Measurements from ENCODE around the gene FILIP1L. TPM values are rescaled to one million over a fixed set of nuclear protein-coding genes. Genes with fewer than 3 reads are reported as not detected.

FILIP1L gene
- total RNA-seq, 1 donor: 15.2 TPM

DNA sequence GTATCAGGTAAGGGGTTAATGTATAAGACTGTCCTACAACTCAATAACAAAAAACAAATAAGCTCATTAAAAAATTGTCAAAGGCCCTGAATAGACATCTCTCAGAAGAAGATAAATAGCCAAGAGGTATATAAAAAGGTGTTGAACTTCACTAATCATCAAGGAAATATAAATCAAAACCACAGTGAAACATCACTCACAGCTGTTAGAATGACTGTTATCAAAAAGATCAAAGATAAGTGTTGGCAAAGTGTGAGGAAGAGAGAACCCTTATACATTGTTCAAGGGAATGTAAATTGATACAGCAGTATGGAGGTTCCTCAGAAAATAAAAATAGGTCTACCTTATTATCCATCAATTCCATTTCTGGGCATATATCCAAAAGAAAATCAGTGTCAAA, 95.5 kb downstream of the FILIP1L start:
- no peak for DNase-seq (ENCODE audit: low read depth)
- TF ChIP-seq, protein P1, sequence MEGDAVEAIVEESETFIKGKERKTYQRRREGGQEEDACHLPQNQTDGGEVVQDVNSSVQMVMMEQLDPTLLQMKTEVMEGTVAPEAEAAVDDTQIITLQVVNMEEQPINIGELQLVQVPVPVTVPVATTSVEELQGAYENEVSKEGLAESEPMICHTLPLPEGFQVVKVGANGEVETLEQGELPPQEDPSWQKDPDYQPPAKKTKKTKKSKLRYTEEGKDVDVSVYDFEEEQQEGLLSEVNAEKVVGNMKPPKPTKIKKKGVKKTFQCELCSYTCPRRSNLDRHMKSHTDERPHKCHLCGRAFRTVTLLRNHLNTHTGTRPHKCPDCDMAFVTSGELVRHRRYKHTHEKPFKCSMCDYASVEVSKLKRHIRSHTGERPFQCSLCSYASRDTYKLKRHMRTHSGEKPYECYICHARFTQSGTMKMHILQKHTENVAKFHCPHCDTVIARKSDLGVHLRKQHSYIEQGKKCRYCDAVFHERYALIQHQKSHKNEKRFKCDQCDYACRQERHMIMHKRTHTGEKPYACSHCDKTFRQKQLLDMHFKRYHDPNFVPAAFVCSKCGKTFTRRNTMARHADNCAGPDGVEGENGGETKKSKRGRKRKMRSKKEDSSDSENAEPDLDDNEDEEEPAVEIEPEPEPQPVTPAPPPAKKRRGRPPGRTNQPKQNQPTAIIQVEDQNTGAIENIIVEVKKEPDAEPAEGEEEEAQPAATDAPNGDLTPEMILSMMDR (IDR thresholded peaks at IDR 0.05; ENCODE audit: insufficient read depth, low read length): no peak
- H3K4me3 ChIP-seq (ENCODE audit: low read depth, low read length): no peak overlapping the region

DNA sequence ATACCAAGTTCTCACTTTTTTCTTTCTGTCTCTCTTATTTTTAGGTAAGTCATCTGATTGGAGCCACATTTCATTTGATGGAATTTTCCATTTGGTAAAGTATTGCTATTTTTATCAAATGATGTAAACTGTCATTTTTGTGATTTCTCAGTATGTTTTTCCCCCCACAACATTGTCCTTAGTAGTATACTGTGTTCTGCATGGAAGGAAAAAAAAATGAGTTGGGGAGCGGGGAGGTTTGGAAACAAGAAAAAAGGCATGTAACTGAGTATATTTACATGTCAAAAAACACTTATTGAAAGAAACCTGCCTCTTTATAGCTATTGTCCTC, 104.2 kb downstream of the FILIP1L start:
- H3K4me3 ChIP-seq (ENCODE audit: low read depth, low read length): no peak overlapping the region
- TF ChIP-seq, protein P1 (IDR thresholded peaks at IDR 0.05; ENCODE audit: insufficient read depth, low read length): no peak

DNA sequence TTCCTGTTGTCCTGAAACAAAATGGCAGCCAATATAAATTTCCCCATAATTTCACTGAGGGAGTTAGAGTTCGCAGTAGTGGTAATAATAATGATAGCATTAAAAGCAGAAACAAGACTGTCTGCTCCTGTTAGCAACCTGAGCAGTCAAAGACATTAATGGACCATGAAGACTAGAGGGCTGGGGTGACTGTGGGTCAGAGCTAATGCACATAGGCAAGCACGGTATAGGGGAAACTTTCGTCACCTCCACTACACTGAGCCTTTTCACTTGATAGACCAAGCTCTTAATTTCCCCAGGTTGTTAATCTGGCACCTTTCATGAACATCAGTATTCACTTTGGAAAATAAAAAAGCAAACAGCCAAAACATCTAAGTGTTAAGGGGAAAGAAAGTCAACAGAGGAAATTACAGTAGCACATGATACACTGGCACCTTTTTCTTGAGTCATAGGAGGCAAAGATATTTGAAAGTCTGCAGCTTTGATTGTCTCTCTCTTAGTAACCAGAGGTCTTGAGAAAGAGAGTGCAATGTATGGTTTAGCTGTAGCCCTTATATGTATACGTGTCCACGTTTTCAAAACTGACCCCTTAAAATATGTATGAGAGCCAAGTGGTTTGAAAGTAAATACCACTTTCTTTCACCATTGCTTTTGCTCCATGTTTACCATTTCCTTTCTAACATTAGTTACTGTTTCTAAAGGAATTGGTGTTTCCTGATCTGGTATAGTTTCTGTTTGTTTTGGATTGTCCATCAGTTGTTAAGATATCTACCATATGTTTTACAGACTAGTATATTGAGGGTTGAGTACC, 104.8 kb downstream of the FILIP1L start:
- no peak for DNase-seq (ENCODE audit: low read depth)
- H3K4me3 ChIP-seq (ENCODE audit: low read depth, low read length): no peak overlapping the region
- TF ChIP-seq, protein P1 (IDR thresholded peaks at IDR 0.05; ENCODE audit: insufficient read depth, low read length): no peak

More for the DNA sequence above, 104.2 kb downstream of the FILIP1L start:
- no peak for DNase-seq (ENCODE audit: low read depth)

DNA sequence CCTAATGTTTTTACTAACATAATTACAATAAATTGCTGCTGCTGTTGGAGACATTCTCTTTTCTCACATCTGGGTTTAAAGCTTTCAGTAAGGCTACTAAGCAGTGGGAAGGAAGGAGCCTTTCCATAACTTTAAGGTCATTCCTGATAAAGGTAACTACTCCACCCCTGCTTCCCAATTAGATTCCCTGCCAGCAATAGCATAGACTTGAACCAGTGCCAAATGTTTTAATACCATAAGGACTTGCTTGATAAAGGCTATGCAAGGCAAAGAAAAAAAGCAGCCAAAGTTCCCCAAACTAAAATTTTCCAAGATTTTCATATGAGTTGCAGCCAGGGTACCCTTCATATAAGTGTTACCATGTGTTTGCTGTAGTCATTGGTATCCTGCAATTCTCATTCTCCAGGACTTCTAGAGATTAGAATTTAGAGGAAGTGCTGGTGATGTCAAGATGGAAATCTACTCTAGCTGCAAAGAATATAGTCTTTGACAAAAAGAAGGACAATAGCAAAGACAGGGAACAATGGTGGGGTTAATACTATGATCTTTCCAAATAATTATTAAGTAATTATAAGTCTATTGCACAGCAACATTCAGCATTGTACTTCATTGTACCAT, 106.1 kb downstream of the FILIP1L start:
- TF ChIP-seq, protein P1 (IDR thresholded peaks at IDR 0.05; ENCODE audit: insufficient read depth, low read length): no peak
- peak; percentile 56 for DNase-seq (ENCODE audit: low read depth)
- no peak overlapping the region for H3K4me3 ChIP-seq (ENCODE audit: low read depth, low read length)

DNA sequence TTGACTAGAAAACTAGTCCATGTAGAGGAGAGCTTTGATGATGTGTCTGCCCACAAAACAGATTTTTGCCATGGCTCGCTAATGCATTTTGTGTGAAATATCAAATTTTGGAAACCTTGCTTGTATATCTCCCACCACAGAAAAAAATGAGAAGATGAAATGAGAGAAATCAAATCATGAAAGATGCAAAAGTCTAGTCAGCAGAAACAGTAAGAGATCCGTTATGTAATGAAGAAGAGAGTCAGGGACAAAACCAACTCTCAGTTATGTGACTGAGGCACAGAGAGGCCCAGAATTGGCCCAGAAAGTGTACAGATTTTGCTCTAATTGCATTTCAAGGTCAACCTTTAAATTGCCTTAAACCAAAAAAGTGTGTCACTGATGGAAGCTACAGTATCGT, 107.0 kb downstream of the FILIP1L start:
- TF ChIP-seq, protein P1 (IDR thresholded peaks at IDR 0.05; ENCODE audit: insufficient read depth, low read length): no peak
- no peak for DNase-seq (ENCODE audit: low read depth)
- no peak overlapping the region for H3K4me3 ChIP-seq (ENCODE audit: low read depth, low read length)

DNA sequence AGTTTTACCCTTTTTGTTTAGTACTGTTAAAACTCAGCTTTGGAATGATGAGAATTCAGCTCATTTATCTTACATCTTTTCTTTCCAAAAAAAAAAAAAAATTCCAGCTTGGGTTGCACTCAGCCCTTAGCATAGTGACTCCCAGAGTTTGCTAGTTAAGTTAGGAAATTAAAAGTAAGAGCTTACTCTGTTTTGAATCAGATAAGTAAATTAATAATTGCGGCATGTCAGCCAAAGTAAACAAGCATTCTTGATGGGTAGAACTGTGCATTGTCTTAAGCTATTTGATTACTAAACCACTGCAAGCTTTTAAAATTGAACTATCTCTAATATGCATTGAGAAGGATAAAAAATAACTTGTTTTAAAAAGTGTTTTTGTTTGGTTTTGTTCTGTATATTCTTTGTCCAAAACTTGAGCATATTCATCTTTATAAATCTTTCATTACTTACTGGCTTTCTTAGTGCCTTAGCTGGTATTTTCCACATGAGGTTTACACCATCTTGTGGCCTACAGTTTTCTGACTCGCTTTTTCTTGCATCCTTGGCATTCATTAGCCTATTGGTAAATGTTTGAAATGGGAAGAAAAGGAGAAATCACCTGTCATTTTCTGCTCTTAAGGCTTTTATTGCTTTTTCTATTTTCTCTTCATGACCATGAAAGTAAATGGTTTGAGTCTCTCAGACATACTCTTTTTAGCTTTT, 107.6 kb downstream of the FILIP1L start:
- DNase-seq (ENCODE audit: low read depth): peak; percentile 75
- TF ChIP-seq, protein P1 (IDR thresholded peaks at IDR 0.05; ENCODE audit: insufficient read depth, low read length): peak; percentile 32
- no peak overlapping the region for H3K4me3 ChIP-seq (ENCODE audit: low read depth, low read length)

All from fibroblast of the aortic adventitia (primary cell).